HCT116 (cell line): ENCODE results near the gene PRCC. TPM values are rescaled to one million over a fixed set of nuclear protein-coding genes. Genes with fewer than 3 reads are reported as not detected.

Experiments used
- ATAC-seq: fragments of 200-7000 bp; cut with Tn5 transposase; 2 replicates; pipeline ENCODE4 v1.9.1; 2020; ENCODE audit warnings: mild to moderate bottlenecking, moderate library complexity
- BruUV-seq: library from RNA; stranded (reverse); fragments of 400-500 nt; replicated peaks from 2 replicates; lab custom pipeline; 2021; lab: Mats Ljungman, UMichigan
- CTCF ChIA-PET: fragments of 300-600 bp; sonication (Branson Sonifier 250); formaldehyde crosslinking; loops from one replicate; lab custom pipeline; 2021; ENCODE audit warnings: antibody characterized with exemption; lab: Charles Lee
- POLR2A ChIA-PET: fragments of 300-600, 350-600 bp; sonication (Branson Sonifier 250); formaldehyde crosslinking; loops from one replicate; lab custom pipeline; 2021; ENCODE audit warnings: antibody characterized with exemption; lab: Charles Lee
- RAD21 ChIA-PET, 2 experiments: fragments of 300-600 bp; sonication (Branson Sonifier 250); formaldehyde crosslinking; loops; one replicate each; lab custom pipeline; 2023; ENCODE audit warnings: low total read pairs in 2 of 2; ENCODE audit not compliant: uncharacterized antibody in 2 of 2, unreplicated experiment in 2 of 2, low non-redundant PET in 1 of 2; lab: Charles Lee
- DNase-seq: peaks from one replicate; pipeline ENCODE4 v3.0.0-alpha.2; 2010; ENCODE audit warnings: low read depth, low spot score
- H2AFZ ChIP-seq: fragments of 200-600 bp; shearing (Covaris generic), sonication (generic); 2 replicates; pipeline ENCODE4 v1.6.1; 2017; ENCODE audit warnings: low read depth, mixed run types, mixed read lengths, antibody characterized with exemption, low read length; ENCODE audit not compliant: poor library complexity, severe bottlenecking
- H3K27ac ChIP-seq: 2 replicates; pipeline ENCODE4 v1.5.1; 2012; ENCODE audit warnings: low read depth, low read length
- H3K27me3 ChIP-seq: fragments of 200-600 bp; sonication (generic); 2 replicates; pipeline ENCODE4 v1.6.1; 2016; ENCODE audit warnings: mixed run types, low read length, mixed read lengths; ENCODE audit not compliant: insufficient read depth
- H3K36me3 ChIP-seq, 2 experiments: fragments of 200-500 bp in 1 of 2; fragments of 200-600 bp in 1 of 2; sonication (Bioruptor generic) in 1 of 2; sonication (generic) in 1 of 2; 2 replicates each; pipeline versions ENCODE4 v1.5.1 to v1.6.1; 2014 to 2016; ENCODE audit warnings: low read length in 2 of 2, inconsistent platforms in 1 of 2, mixed read lengths in 1 of 2, mixed run types in 1 of 2; ENCODE audit not compliant: insufficient read depth in 2 of 2, control insufficient read depth in 1 of 2
- H3K4me1 ChIP-seq, 2 experiments: fragments of 200-600 bp in 1 of 2; sonication (generic) in 1 of 2; 2 replicates each; pipeline versions ENCODE4 v1.5.1 to v1.6.1; 2012 to 2017; ENCODE audit warnings: low read length in 2 of 2, inconsistent platforms in 1 of 2, mild to moderate bottlenecking in 1 of 2, mixed read lengths in 1 of 2, mixed run types in 1 of 2, moderate library complexity in 1 of 2; ENCODE audit not compliant: insufficient read depth in 2 of 2, control insufficient read depth in 1 of 2
- H3K4me2 ChIP-seq: fragments of 200-600 bp; sonication (generic); 2 replicates; pipeline ENCODE4 v1.6.1; 2017; ENCODE audit warnings: mixed run types, low read length, mixed read lengths
- H3K4me3 ChIP-seq, 2 experiments: fragments of 200-600 bp in 1 of 2; sonication (generic) in 1 of 2; replicated peaks in 1 of 2; 2 replicates each; pipeline ENCODE4 v1.5.1; 2011 to 2016; ENCODE audit warnings: low read length in 2 of 2, control low read depth in 1 of 2, low read depth in 1 of 2, mild to moderate bottlenecking in 1 of 2, mixed read lengths in 1 of 2, mixed run types in 1 of 2
- H3K79me2 ChIP-seq: fragments of 200-600 bp; sonication (generic); 2 replicates; pipeline ENCODE4 v1.6.1; 2017; ENCODE audit warnings: mild to moderate bottlenecking, mixed run types, low read length, moderate library complexity, mixed read lengths; ENCODE audit not compliant: insufficient read depth
- H3K9ac ChIP-seq: fragments of 200-600 bp; sonication (generic); 2 replicates; pipeline ENCODE4 v1.6.1; 2016; ENCODE audit warnings: low read length, mixed read lengths
- H3K9me2 ChIP-seq: fragments of 200-600 bp; sonication (generic), shearing (Covaris generic); 2 replicates; pipeline ENCODE4 v1.6.1; 2017; ENCODE audit warnings: mixed run types, mild to moderate bottlenecking, moderate library complexity; ENCODE audit not compliant: insufficient read depth
- H3K9me3 ChIP-seq, 2 experiments: fragments of 200-500 bp in 1 of 2; fragments of 200-600 bp in 1 of 2; sonication (Bioruptor generic) in 1 of 2; sonication (generic) in 1 of 2; 2 replicates each; pipeline ENCODE4 v1.6.1; 2014 to 2017; ENCODE audit warnings: low read length in 2 of 2, mixed read lengths in 2 of 2, inconsistent platforms in 1 of 2, low read depth in 1 of 2, mild to moderate bottlenecking in 1 of 2, mixed run types in 1 of 2, moderate library complexity in 1 of 2; ENCODE audit not compliant: control insufficient read depth in 1 of 2, insufficient read depth in 1 of 2
- H4K20me1 ChIP-seq: fragments of 200-600 bp; sonication (generic), shearing (Covaris generic); 2 replicates; pipeline ENCODE4 v1.6.1; 2017; ENCODE audit warnings: mixed run types, mild to moderate bottlenecking, moderate library complexity; ENCODE audit not compliant: insufficient read depth
- ATF3 ChIP-seq: IDR thresholded peaks from 2 replicates; pipeline ENCODE4 v1.6.1; 2012
- CBX3 ChIP-seq: IDR thresholded peaks from 2 replicates; pipeline ENCODE4 v1.6.1; 2012; ENCODE audit warnings: low read depth
- EGR1 ChIP-seq: IDR thresholded peaks from 2 replicates; pipeline ENCODE4 v1.6.1; 2012; ENCODE audit warnings: low read depth
- ELF1 ChIP-seq: IDR thresholded peaks from 2 replicates; pipeline ENCODE4 v1.6.1; 2012; ENCODE audit warnings: low read depth, borderline replicate concordance
- EZH2phosphoT487 ChIP-seq: fragments of 200-600 bp; IDR thresholded peaks from 2 replicates; pipeline ENCODE4 v1.6.1; 2018; ENCODE audit warnings: antibody characterized with exemption, borderline replicate concordance
- FOSL1 ChIP-seq: IDR thresholded peaks from 2 replicates; pipeline ENCODE4 v1.6.1; 2012; ENCODE audit warnings: low read depth
- JUND ChIP-seq: IDR thresholded peaks from 2 replicates; pipeline ENCODE4 v1.6.1; 2012
- POLR2A ChIP-seq: IDR thresholded peaks from 2 replicates; pipeline ENCODE4 v1.7.0; 2011; ENCODE audit warnings: borderline replicate concordance; ENCODE audit not compliant: insufficient read depth, insufficient read length; ENCODE audit errors: extremely low read depth
- POLR2AphosphoS5 ChIP-seq: IDR thresholded peaks from 2 replicates; pipeline ENCODE4 v1.6.1; 2011; ENCODE audit warnings: mild to moderate bottlenecking, low read depth, low read length, moderate library complexity
- RAD21 ChIP-seq: IDR thresholded peaks from 2 replicates; pipeline ENCODE4 v1.6.1; 2012; ENCODE audit warnings: low read depth, mild to moderate bottlenecking
- REST ChIP-seq: IDR thresholded peaks from 2 replicates; pipeline ENCODE4 v1.6.1; 2012; ENCODE audit warnings: low read depth
- SIN3A ChIP-seq: IDR thresholded peaks from 2 replicates; pipeline ENCODE4 v1.6.1; 2012; ENCODE audit warnings: low read depth
- SP1 ChIP-seq: IDR thresholded peaks from 2 replicates; pipeline ENCODE4 v1.6.1; 2012; ENCODE audit warnings: low read depth
- SRF ChIP-seq: IDR thresholded peaks from 2 replicates; pipeline ENCODE4 v1.6.1; 2012; ENCODE audit warnings: low read depth
- TCF7L2 ChIP-seq: IDR thresholded peaks from 2 replicates; pipeline ENCODE4 v1.7.0; 2011; ENCODE audit warnings: borderline replicate concordance, inconsistent platforms; ENCODE audit not compliant: insufficient read depth, insufficient read length; ENCODE audit errors: extremely low read depth
- YY1 ChIP-seq: IDR thresholded peaks from 2 replicates; pipeline ENCODE4 v1.6.1; 2011; ENCODE audit warnings: low read length, low read depth, moderate library complexity, mild to moderate bottlenecking; ENCODE audit not compliant: insufficient replicate concordance; ENCODE audit errors: extremely low read depth
- ZFX ChIP-seq: fragments of 450-650 bp; IDR thresholded peaks from 2 replicates; pipeline ENCODE4 v1.6.1; 2017
- ZNF274 ChIP-seq: fragments of 200-500 bp; sonication (Bioruptor generic); IDR thresholded peaks from 2 replicates; pipeline ENCODE4 v1.6.1; 2014; ENCODE audit warnings: mild to moderate bottlenecking, low read depth, low read length, inconsistent platforms
- intact Hi-C: fragments of 100-400 bp; cut with micrococcal nuclease; formaldehyde crosslinking; loops from 2 replicates; pipeline ENCODE4 v1.10.0; 2022
- total RNA-seq: library from RNA; stranded (reverse); gene quantifications from one replicate; pipeline ENCODE4 v1.2.1, GENCODE V29; 2021; ENCODE audit not compliant: unreplicated experiment
- TF ChIP-seq, protein P1 (sequence below), 3 experiments: fragments of 200-600 bp in 1 of 3; sonication (generic) in 1 of 3; IDR thresholded peaks in 2 of 3; conservative IDR thresholded peaks in 1 of 3; 2 replicates each; pipeline ENCODE4 v1.5.1; 2012 to 2017; ENCODE audit warnings: low read depth in 2 of 3, low read length in 2 of 3, antibody characterized with exemption in 1 of 3, borderline replicate concordance in 1 of 3, control low read depth in 1 of 3, mild to moderate bottlenecking in 1 of 3, mixed read lengths in 1 of 3, mixed run types in 1 of 3, moderate library complexity in 1 of 3; ENCODE audit not compliant: insufficient read depth in 1 of 3

PRCC gene
- total RNA-seq, 1 experiment from 2014 or later = 78.1 TPM

GRCh38 chr1:156772222-156772621 is 4.9 kb downstream of the PRCC start:
- Histone ChIP-seq H2AFZ (no peak overlapping the region), H3K27ac (no peak overlapping the region), H3K79me2 (peaks cover 96% of the 10 kb centered on the region), H4K20me1 (no peaks in the 10 kb centered on the region), H3K4me1 (peaks cover 7 to 12% of the 10 kb centered on the region in 2 experiments), H3K4me3 (no peak overlapping the region), H3K36me3 (peaks cover 5 to 22% of the 10 kb centered on the region in 2 experiments; a peak in 2 of 4 replicates), H3K9me2 (no peaks in the 10 kb centered on the region)
- DNase-seq (no peak), ATAC-seq (no peak)
- intact Hi-C loops = no loop called here
- no TSS peak for BruUV-seq
- ChIA-PET POLR2A (interaction anchor here (0.6 kb wide), 1 partner anchor 20 kb away, joined by 6 read pairs; no protein-coding TSS in a partner anchor), RAD21 (no interaction called here)
- TF ChIP-seq FOSL1 (no peak), POLR2AphosphoS5 (no peak), EGR1 (no peak), SP1 (no peak), YY1 (no peak), JUND (no peak), SRF (no peak), ZNF274 (no peak), ATF3 (no peak), CBX3 (no peak), RAD21 (no peak), ELF1 (no peak), SIN3A (no peak), ZFX (no peak), TCF7L2 (no peak), REST (no peak), POLR2A (no peak), EZH2phosphoT487 (no peak)
- TF ChIP-seq, protein P1, sequence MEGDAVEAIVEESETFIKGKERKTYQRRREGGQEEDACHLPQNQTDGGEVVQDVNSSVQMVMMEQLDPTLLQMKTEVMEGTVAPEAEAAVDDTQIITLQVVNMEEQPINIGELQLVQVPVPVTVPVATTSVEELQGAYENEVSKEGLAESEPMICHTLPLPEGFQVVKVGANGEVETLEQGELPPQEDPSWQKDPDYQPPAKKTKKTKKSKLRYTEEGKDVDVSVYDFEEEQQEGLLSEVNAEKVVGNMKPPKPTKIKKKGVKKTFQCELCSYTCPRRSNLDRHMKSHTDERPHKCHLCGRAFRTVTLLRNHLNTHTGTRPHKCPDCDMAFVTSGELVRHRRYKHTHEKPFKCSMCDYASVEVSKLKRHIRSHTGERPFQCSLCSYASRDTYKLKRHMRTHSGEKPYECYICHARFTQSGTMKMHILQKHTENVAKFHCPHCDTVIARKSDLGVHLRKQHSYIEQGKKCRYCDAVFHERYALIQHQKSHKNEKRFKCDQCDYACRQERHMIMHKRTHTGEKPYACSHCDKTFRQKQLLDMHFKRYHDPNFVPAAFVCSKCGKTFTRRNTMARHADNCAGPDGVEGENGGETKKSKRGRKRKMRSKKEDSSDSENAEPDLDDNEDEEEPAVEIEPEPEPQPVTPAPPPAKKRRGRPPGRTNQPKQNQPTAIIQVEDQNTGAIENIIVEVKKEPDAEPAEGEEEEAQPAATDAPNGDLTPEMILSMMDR (IDR thresholded peaks at IDR 0.05 in 2 of 3, conservative IDR thresholded peaks at IDR 0.05 in 1 of 3; ENCODE audit: borderline replicate concordance in 1 of 3, insufficient read depth in 1 of 3, low read depth in 2 of 3, low read length in 2 of 3) = no peak
- TF ChIP-seq, all 23 proteins: peak for 0
- Histone ChIP-seq H3K27me3 (no peaks in the 10 kb centered on the region), H3K4me2 (no peak overlapping the region), H3K9ac (no peak overlapping the region), H3K9me3 (no peaks in the 10 kb centered on the region)
- CTCF ChIA-PET = interaction anchor here (1.5 to 6.4 kb wide), 3 partner anchors 42 to 156 kb away, joined by 4 to 51 read pairs (median 4); partner anchors contain the start of genes ISG20L2 and METTL25B
